Astrocyte (in vitro differentiated cells and primary cell): ENCODE measurements around the gene PPM1L. TPM values are rescaled to one million over a fixed set of nuclear protein-coding genes. Genes with fewer than 3 reads are reported as not detected.

Source experiments
- DNase-seq: peaks from one replicate; pipeline ENCODE4 v3.0.0-alpha.2; 2010; ENCODE audit warnings: low read depth
- FAIRE-seq: peaks from 2 replicates; lab custom pipeline; 2011; peaks lifted over from hg19 to GRCh38; lab: Jason Lieb, UNC
- H2AFZ ChIP-seq: 2 replicates; pipeline ENCODE4 v1.6.0; 2012; ENCODE audit warnings: low read depth, low read length, inconsistent platforms
- H3K27ac ChIP-seq: 2 replicates; pipeline ENCODE4 v1.5.1; 2011; ENCODE audit warnings: low read depth, low read length, inconsistent platforms
- H3K27me3 ChIP-seq: 2 replicates; pipeline ENCODE4 v1.6.0; 2011; ENCODE audit warnings: low read length, inconsistent platforms; ENCODE audit not compliant: insufficient read depth
- H3K36me3 ChIP-seq: 2 replicates; pipeline ENCODE4 v1.5.1; 2011; ENCODE audit warnings: low read length, inconsistent platforms; ENCODE audit not compliant: insufficient read depth
- H3K4me1 ChIP-seq: 2 replicates; pipeline ENCODE4 v1.5.1; 2011; ENCODE audit warnings: low read length, inconsistent platforms; ENCODE audit not compliant: insufficient read depth
- H3K4me2 ChIP-seq: 2 replicates; pipeline ENCODE4 v1.6.0; 2012; ENCODE audit warnings: low read length, inconsistent platforms
- H3K4me3 ChIP-seq: 2 replicates; pipeline ENCODE4 v1.5.1; 2011; ENCODE audit warnings: low read depth, mild to moderate bottlenecking, low read length, inconsistent platforms; ENCODE audit not compliant: insufficient read depth
- H3K79me2 ChIP-seq: 2 replicates; pipeline ENCODE4 v1.6.0; 2012; ENCODE audit warnings: mild to moderate bottlenecking, low read length, inconsistent platforms; ENCODE audit not compliant: insufficient read depth
- H3K9ac ChIP-seq: 2 replicates; pipeline ENCODE4 v1.6.0; 2012; ENCODE audit warnings: mild to moderate bottlenecking, low read length, inconsistent platforms
- H3K9me3 ChIP-seq: 2 replicates; pipeline ENCODE4 v1.5.1; 2012; ENCODE audit warnings: low read depth, mild to moderate bottlenecking, low read length, inconsistent platforms; ENCODE audit not compliant: insufficient read depth
- H4K20me1 ChIP-seq: 2 replicates; pipeline ENCODE4 v1.6.0; 2012; ENCODE audit warnings: low read length, inconsistent platforms; ENCODE audit not compliant: insufficient read depth
- H3K27ac Mint-ChIP-seq: one replicate; pipeline ENCODE4 v1.8.0; 2021; ENCODE audit warnings: mild to moderate bottlenecking, mixed read lengths; ENCODE audit not compliant: unreplicated experiment
- H3K27me3 Mint-ChIP-seq: one replicate; pipeline ENCODE4 v1.8.0; 2021; ENCODE audit warnings: low read depth, mixed read lengths; ENCODE audit not compliant: unreplicated experiment
- H3K36me3 Mint-ChIP-seq: one replicate; pipeline ENCODE4 v1.8.0; 2021; ENCODE audit warnings: low read depth, mixed read lengths; ENCODE audit not compliant: unreplicated experiment
- H3K4me1 Mint-ChIP-seq: one replicate; pipeline ENCODE4 v1.8.0; 2021; ENCODE audit warnings: low read depth, mixed read lengths; ENCODE audit not compliant: unreplicated experiment
- H3K4me3 Mint-ChIP-seq: one replicate; pipeline ENCODE4 v1.8.0; 2021; ENCODE audit warnings: mild to moderate bottlenecking, moderate library complexity, mixed read lengths; ENCODE audit not compliant: unreplicated experiment
- H3K9me3 Mint-ChIP-seq: one replicate; pipeline ENCODE4 v1.8.0; 2021; ENCODE audit warnings: mild to moderate bottlenecking, mixed read lengths; ENCODE audit not compliant: unreplicated experiment
- CTCF ChIP-seq: IDR thresholded peaks from 2 replicates; pipeline ENCODE4 v1.5.1; 2011; ENCODE audit warnings: low read depth, mild to moderate bottlenecking, inconsistent platforms, low read length, moderate library complexity; ENCODE audit not compliant: insufficient read depth
- EZH2 ChIP-seq: IDR thresholded peaks from 2 replicates; pipeline ENCODE4 v1.6.1; 2012; ENCODE audit warnings: mild to moderate bottlenecking, low read length, inconsistent platforms; ENCODE audit not compliant: insufficient read depth
- total RNA-seq: library from RNA; stranded (reverse); gene quantifications from 2 replicates; pipeline ENCODE4 v1.2.1, GENCODE V29; 2021

Gene PPM1L
- total RNA-seq, 1 donor from 2014 or later = 6.3 TPM

GRCh38 chr3:160773722-160774121 lies 17.7 kb downstream of the PPM1L start:
- Histone ChIP-seq H3K4me2 (no peak overlapping the region), H3K27me3 (no peaks in the 10 kb centered on the region), H3K79me2 (no peaks in the 10 kb centered on the region), H3K9ac (no peak overlapping the region), H2AFZ (no peak overlapping the region), H3K9me3 (no peaks in the 10 kb centered on the region), H3K27ac (no peak overlapping the region), H4K20me1 (no peaks in the 10 kb centered on the region), H3K36me3 (no peaks in the 10 kb centered on the region), H3K4me3 (no peak overlapping the region), H3K4me1 (no peaks in the 10 kb centered on the region)
- FAIRE-seq = no peak
- Mint-ChIP-seq H3K36me3 (no peaks in the 10 kb centered on the region), H3K9me3 (no peaks in the 10 kb centered on the region), H3K27ac (no peak overlapping the region), H3K4me3 (no peak overlapping the region), H3K4me1 (no peaks in the 10 kb centered on the region), H3K27me3 (no peaks in the 10 kb centered on the region)
- no peak for DNase-seq
- TF ChIP-seq EZH2 = no peak
- no peak for TF ChIP-seq CTCF

- FAIRE-seq (no peak), DNase-seq (no peak)
- Histone ChIP-seq H3K36me3 (no peaks in the 10 kb centered on the region), H3K4me3 (no peak overlapping the region), H3K4me2 (no peak overlapping the region), H3K4me1 (no peaks in the 10 kb centered on the region), H3K27me3 (no peaks in the 10 kb centered on the region), H3K79me2 (no peaks in the 10 kb centered on the region), H4K20me1 (no peaks in the 10 kb centered on the region), H3K27ac (no peak overlapping the region), H3K9ac (no peak overlapping the region), H3K9me3 (no peaks in the 10 kb centered on the region), H2AFZ (no peak overlapping the region)
- Mint-ChIP-seq H3K27ac (no peak overlapping the region), H3K36me3 (no peaks in the 10 kb centered on the region), H3K27me3 (no peaks in the 10 kb centered on the region), H3K9me3 (no peaks in the 10 kb centered on the region), H3K4me1 (no peaks in the 10 kb centered on the region), H3K4me3 (no peak overlapping the region)
- no peak for TF ChIP-seq EZH2
- no peak for TF ChIP-seq CTCF
Observed at GRCh38 chr3:160774172-160774571, 18.1 kb downstream of the PPM1L start.

GRCh38 chr3:160778480-160778879 lies 22.4 kb downstream of the PPM1L start:
- no peak for DNase-seq
- no peaks in the 10 kb centered on the region for H3K36me3 Mint-ChIP-seq
- no peaks in the 10 kb centered on the region for H4K20me1 ChIP-seq
- H3K79me2 ChIP-seq = no peaks in the 10 kb centered on the region
- H3K27me3 Mint-ChIP-seq = no peaks in the 10 kb centered on the region
- TF ChIP-seq EZH2 = no peak
- no peak for TF ChIP-seq CTCF
- H2AFZ ChIP-seq = no peak overlapping the region
- H3K36me3 ChIP-seq = no peaks in the 10 kb centered on the region
- H3K9ac ChIP-seq = no peak overlapping the region
- H3K4me3 ChIP-seq = no peak overlapping the region
- H3K9me3 Mint-ChIP-seq = no peaks in the 10 kb centered on the region
- no peaks in the 10 kb centered on the region for H3K27me3 ChIP-seq
- H3K4me1 ChIP-seq = no peaks in the 10 kb centered on the region
- H3K4me3 Mint-ChIP-seq = no peak overlapping the region
- no peak overlapping the region for H3K4me2 ChIP-seq
- H3K9me3 ChIP-seq = no peaks in the 10 kb centered on the region
- H3K27ac ChIP-seq = no peak overlapping the region
- FAIRE-seq = no peak
- no peak overlapping the region for H3K27ac Mint-ChIP-seq
- H3K4me1 Mint-ChIP-seq = no peaks in the 10 kb centered on the region
